NCI-H2081 (cell line): Measurements from ENCODE around the gene ARHGEF40.

Experiments
- DNase-seq, 2 experiments: peaks; one replicate each; lab custom pipeline; 2025; lab: John Stamatoyannopoulos, UW

Gene ARHGEF40

GRCh38 chr14:21121122-21121521 is 51.0 kb downstream of the ARHGEF40 start:
- no peak for DNase-seq

GRCh38 chr14:21123429-21123828 is 53.3 kb downstream of the ARHGEF40 start:
- no peak for DNase-seq

- DNase-seq, result no peak
Observed at GRCh38 chr14:21133901-21134300, 63.8 kb downstream of the ARHGEF40 start.

- DNase-seq, result peak; percentile 8 to 18
Observed at GRCh38 chr14:21136024-21136423, 65.9 kb downstream of the ARHGEF40 start.
